SK-N-SH (cell line): ENCODE results near the gene TMEM11. TPM values are rescaled to one million over a fixed set of nuclear protein-coding genes. Genes with fewer than 3 reads are reported as not detected.

Experiments
- CTCF ChIA-PET: fragments of 300-600, 350-600 bp; formaldehyde crosslinking; extraction: SDS; loops from one replicate; lab custom pipeline; 2021; lab: Yijun Ruan, JAX
- POLR2A ChIA-PET: fragments of 350-600 bp; sonication (Branson Sonifier 250); formaldehyde crosslinking; extraction: SDS; loops from one replicate; lab custom pipeline; 2020; ENCODE audit warnings: antibody characterized with exemption, inconsistent platforms; lab: Yijun Ruan, JAX
- DNase-seq: peaks from one replicate; pipeline ENCODE4 v3.0.0; 2012
- H2AFZ ChIP-seq: fragments of 200-600 bp; sonication (generic); 2 replicates; pipeline ENCODE4 v1.8.1; 2016; ENCODE audit warnings: antibody characterized with exemption, mild to moderate bottlenecking, low read depth
- H3F3A ChIP-seq: fragments of 200-600 bp; sonication (generic); replicated peaks from 2 replicates; pipeline ENCODE3; 2016; ENCODE audit warnings: antibody characterized with exemption, mild to moderate bottlenecking; ENCODE audit not compliant: insufficient read depth
- H3K27ac ChIP-seq, 2 experiments: fragments of 200-500 bp in 1 of 2; fragments of 200-600 bp in 1 of 2; sonication (Bioruptor generic) in 1 of 2; sonication (generic), shearing (Covaris generic) in 1 of 2; 2 replicates each; pipeline versions ENCODE4 v1.5.1 to v1.6.1; 2014 to 2016; ENCODE audit warnings: low read depth in 2 of 2, inconsistent platforms in 1 of 2, low read length in 1 of 2, mild to moderate bottlenecking in 1 of 2, mixed read lengths in 1 of 2
- H3K27me3 ChIP-seq: fragments of 200-600 bp; sonication (generic), shearing (Covaris generic); 2 replicates; pipeline ENCODE4 v1.6.1; 2016; ENCODE audit warnings: mixed run types; ENCODE audit not compliant: insufficient read depth
- H3K36me3 ChIP-seq, 2 experiments: fragments of 200-500 bp in 1 of 2; fragments of 200-600 bp in 1 of 2; sonication (Bioruptor generic) in 1 of 2; sonication (generic) in 1 of 2; replicated peaks in 1 of 2; 2 replicates each; pipeline versions ENCODE3 to v1.5.1; 2014 to 2016; ENCODE audit warnings: low read length in 1 of 2, mild to moderate bottlenecking in 1 of 2; ENCODE audit not compliant: insufficient read depth in 2 of 2, control insufficient read depth in 1 of 2
- H3K4me1 ChIP-seq, 2 experiments: fragments of 200-500 bp in 1 of 2; fragments of 200-600 bp in 1 of 2; sonication (Bioruptor generic) in 1 of 2; sonication (generic), shearing (Covaris generic) in 1 of 2; 2 replicates each; pipeline versions ENCODE4 v1.5.1 to v1.6.1; 2014 to 2016; ENCODE audit warnings: low read depth in 1 of 2, low read length in 1 of 2, mixed run types in 1 of 2; ENCODE audit not compliant: insufficient read depth in 2 of 2, control insufficient read depth in 1 of 2
- H3K4me2 ChIP-seq: fragments of 200-600 bp; sonication (generic), shearing (Covaris generic); 2 replicates; pipeline ENCODE4 v1.6.1; 2017; ENCODE audit warnings: mixed run types
- H3K4me3 ChIP-seq, 2 experiments: fragments of 200-500 bp in 1 of 2; fragments of 200-600 bp in 1 of 2; sonication (Bioruptor generic) in 1 of 2; sonication (generic), shearing (Covaris generic) in 1 of 2; 2 replicates each; pipeline versions ENCODE4 v1.5.1 to v1.8.1; 2014 to 2016; ENCODE audit warnings: low read depth in 2 of 2, inconsistent platforms in 1 of 2, low read length in 1 of 2, mild to moderate bottlenecking in 1 of 2, mixed read lengths in 1 of 2, moderate library complexity in 1 of 2
- H3K79me2 ChIP-seq: fragments of 200-600 bp; sonication (generic); 2 replicates; pipeline ENCODE4 v1.8.1; 2017; ENCODE audit warnings: mild to moderate bottlenecking; ENCODE audit not compliant: insufficient read depth
- H3K9ac ChIP-seq: fragments of 200-600 bp; sonication (generic); 2 replicates; pipeline ENCODE4 v1.6.1; 2017; ENCODE audit warnings: mixed run types
- H3K9me2 ChIP-seq: fragments of 200-600 bp; sonication (generic); 2 replicates; pipeline ENCODE4 v1.6.1; 2017; ENCODE audit warnings: mixed run types
- H3K9me3 ChIP-seq: fragments of 200-600 bp; sonication (generic); 2 replicates; pipeline ENCODE4 v1.6.1; 2017; ENCODE audit warnings: mixed run types, mild to moderate bottlenecking, moderate library complexity
- H4K20me1 ChIP-seq: fragments of 200-600 bp; sonication (generic); 2 replicates; pipeline ENCODE4 v1.6.1; 2017; ENCODE audit warnings: mild to moderate bottlenecking, mixed run types; ENCODE audit not compliant: insufficient read depth
- CHD2 ChIP-seq: fragments of 150-350 bp; IDR thresholded peaks from 2 replicates; pipeline ENCODE4 v1.6.1; 2018; ENCODE audit warnings: low read length; ENCODE audit not compliant: partially characterized antibody
- EP300 ChIP-seq, 2 experiments: IDR thresholded peaks; 2 replicates each; pipeline versions ENCODE4 v1.4.0 to v1.6.1; 2012; ENCODE audit warnings: borderline replicate concordance in 1 of 2, low read depth in 1 of 2, low read length in 1 of 2
- FOSL2 ChIP-seq: IDR thresholded peaks from 2 replicates; pipeline ENCODE4 v1.4.0; 2012; ENCODE audit warnings: low read depth, mild to moderate bottlenecking, moderate library complexity, borderline replicate concordance
- FOXJ3 ChIP-seq: sonication (generic); formaldehyde crosslinking; IDR thresholded peaks from 2 replicates; pipeline ENCODE4 v1.5.1; 2020; ENCODE audit warnings: mild to moderate bottlenecking, missing genetic modification reagents
- GABPA ChIP-seq: IDR thresholded peaks from 2 replicates; pipeline ENCODE4 v1.4.0; 2012; ENCODE audit warnings: low read depth, mild to moderate bottlenecking
- GATA2 ChIP-seq: sonication (generic); formaldehyde crosslinking; IDR thresholded peaks from 2 replicates; pipeline ENCODE4 v1.5.0; 2020; ENCODE audit warnings: mild to moderate bottlenecking, missing genetic modification reagents
- JUND ChIP-seq: IDR thresholded peaks from 2 replicates; pipeline ENCODE4 v1.4.0; 2012
- MXI1 ChIP-seq: IDR thresholded peaks from 2 replicates; pipeline ENCODE4 v1.6.1; 2012; ENCODE audit warnings: mild to moderate bottlenecking, low read depth, low read length, improper control_type of control experiment
- NFIC ChIP-seq: IDR thresholded peaks from 2 replicates; pipeline ENCODE4 v1.4.0; 2012; ENCODE audit warnings: borderline replicate concordance
- NRF1 ChIP-seq: IDR thresholded peaks from 2 replicates; pipeline ENCODE4 v1.6.1; 2012; ENCODE audit warnings: low read depth, mild to moderate bottlenecking, low read length
- POLR2AphosphoS5 ChIP-seq: IDR thresholded peaks from 2 replicates; pipeline ENCODE4 v1.6.1; 2012; ENCODE audit warnings: low read depth, low read length
- RXRA ChIP-seq: IDR thresholded peaks from 2 replicates; pipeline ENCODE4 v1.4.0; 2012; ENCODE audit warnings: low read depth, mild to moderate bottlenecking, borderline replicate concordance
- SMC3 ChIP-seq: IDR thresholded peaks from 2 replicates; pipeline ENCODE4 v1.6.1; 2012; ENCODE audit warnings: low read depth, low read length, improper control_type of control experiment
- TAF1 ChIP-seq: IDR thresholded peaks from 2 replicates; pipeline ENCODE4 v1.6.1; 2012; ENCODE audit warnings: low read depth, mild to moderate bottlenecking, low read length, moderate library complexity, borderline replicate concordance
- YY1 ChIP-seq: IDR thresholded peaks from 2 replicates; pipeline ENCODE4 v1.4.0; 2012; ENCODE audit warnings: low read depth, mild to moderate bottlenecking
- WGBS: methylation state at CpG from one replicate; pipeline ENCODE4 v1.1.6; 2017; ENCODE audit warnings: low lambda C conversion rate; 5-methylcytosine and 5-hydroxymethylcytosine counted together
- polyA plus RNA-seq, 3 experiments: library from polyadenylated mRNA; depleted of rRNA; stranded (reverse); fragments of >200 nt; gene quantifications; 2 replicates each; pipeline ENCODE4 v1.2.3, GENCODE V29; 2012
- TF ChIP-seq, protein P1 (sequence below): IDR thresholded peaks from 2 replicates; pipeline ENCODE4; 2012
- TF ChIP-seq, protein P2 (sequence below): IDR thresholded peaks from 2 replicates; pipeline ENCODE4 v1.4.0; 2012; ENCODE audit warnings: low read depth, borderline replicate concordance
- TF ChIP-seq, protein P3 (sequence below): fragments of 200-600 bp; sonication (generic); IDR thresholded peaks from 2 replicates; pipeline ENCODE4 v1.6.1; 2017; ENCODE audit warnings: antibody characterized with exemption, mild to moderate bottlenecking, moderate library complexity

The TMEM11 gene
- polyA plus RNA-seq, 1 of the 3 experiments (the other 2 are of a cell fraction): 52.3 TPM

DNA sequence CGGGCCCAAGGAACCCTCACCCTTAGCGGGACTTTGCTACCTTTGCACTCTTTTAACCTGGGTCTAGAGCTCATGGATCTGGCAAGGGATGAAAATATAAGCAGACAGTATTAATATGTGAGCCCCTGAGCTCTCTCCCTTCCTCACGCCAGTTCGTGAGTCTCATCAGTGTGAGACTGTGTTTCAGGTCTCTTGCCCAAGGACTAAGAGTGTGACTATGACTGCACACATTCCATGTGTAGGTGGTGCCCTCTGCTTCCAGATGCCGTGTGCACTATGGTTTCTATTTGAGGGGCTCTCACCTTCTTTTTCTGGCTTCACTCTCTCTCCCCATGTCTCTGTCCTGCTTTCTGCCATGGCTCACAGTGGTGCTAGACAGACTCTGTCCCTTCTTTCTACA lies 46.7 kb downstream of the TMEM11 start:
- Histone ChIP-seq H3K4me3 (no peak overlapping the region), H3K27ac (no peak overlapping the region; a peak in 1 of 4 replicates)
- 82% methylated on average over 5 of the region's 5 CpGs for WGBS

More for the DNA sequence above, 46.7 kb downstream of the TMEM11 start:
- Histone ChIP-seq H3K27me3 (no peaks in the 10 kb centered on the region), H3K9me2 (no peaks in the 10 kb centered on the region), H3K36me3 (no peaks in the 10 kb centered on the region), H3K9me3 (no peaks in the 10 kb centered on the region), H3K79me2 (no peaks in the 10 kb centered on the region), H3K4me1 (peaks cover 0 to 2% of the 10 kb centered on the region in 2 experiments; a peak in 1 of 4 replicates), H3K9ac (no peak overlapping the region), H4K20me1 (no peaks in the 10 kb centered on the region), H2AFZ (no peak overlapping the region), H3F3A (peaks cover 11% of the 10 kb centered on the region), H3K4me2 (no peak overlapping the region)
- ChIA-PET CTCF (interaction anchor here (0.8 kb wide), 1 partner anchor 48 kb away, joined by 5 read pairs; no protein-coding TSS in a partner anchor), POLR2A (no interaction called here)
- no peak for TF ChIP-seq FOXJ3 (CRISPR knock-in tag)
- TF ChIP-seq FOSL2: no peak
- TF ChIP-seq, protein P1, sequence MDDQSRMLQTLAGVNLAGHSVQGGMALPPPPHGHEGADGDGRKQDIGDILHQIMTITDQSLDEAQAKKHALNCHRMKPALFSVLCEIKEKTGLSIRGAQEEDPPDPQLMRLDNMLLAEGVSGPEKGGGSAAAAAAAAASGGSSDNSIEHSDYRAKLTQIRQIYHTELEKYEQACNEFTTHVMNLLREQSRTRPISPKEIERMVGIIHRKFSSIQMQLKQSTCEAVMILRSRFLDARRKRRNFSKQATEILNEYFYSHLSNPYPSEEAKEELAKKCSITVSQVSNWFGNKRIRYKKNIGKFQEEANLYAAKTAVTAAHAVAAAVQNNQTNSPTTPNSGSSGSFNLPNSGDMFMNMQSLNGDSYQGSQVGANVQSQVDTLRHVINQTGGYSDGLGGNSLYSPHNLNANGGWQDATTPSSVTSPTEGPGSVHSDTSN: no peak
- TF ChIP-seq TAF1: no peak
- TF ChIP-seq POLR2AphosphoS5: no peak
- no peak for TF ChIP-seq GATA2
- no peak for TF ChIP-seq GABPA
- TF ChIP-seq, protein P2, sequence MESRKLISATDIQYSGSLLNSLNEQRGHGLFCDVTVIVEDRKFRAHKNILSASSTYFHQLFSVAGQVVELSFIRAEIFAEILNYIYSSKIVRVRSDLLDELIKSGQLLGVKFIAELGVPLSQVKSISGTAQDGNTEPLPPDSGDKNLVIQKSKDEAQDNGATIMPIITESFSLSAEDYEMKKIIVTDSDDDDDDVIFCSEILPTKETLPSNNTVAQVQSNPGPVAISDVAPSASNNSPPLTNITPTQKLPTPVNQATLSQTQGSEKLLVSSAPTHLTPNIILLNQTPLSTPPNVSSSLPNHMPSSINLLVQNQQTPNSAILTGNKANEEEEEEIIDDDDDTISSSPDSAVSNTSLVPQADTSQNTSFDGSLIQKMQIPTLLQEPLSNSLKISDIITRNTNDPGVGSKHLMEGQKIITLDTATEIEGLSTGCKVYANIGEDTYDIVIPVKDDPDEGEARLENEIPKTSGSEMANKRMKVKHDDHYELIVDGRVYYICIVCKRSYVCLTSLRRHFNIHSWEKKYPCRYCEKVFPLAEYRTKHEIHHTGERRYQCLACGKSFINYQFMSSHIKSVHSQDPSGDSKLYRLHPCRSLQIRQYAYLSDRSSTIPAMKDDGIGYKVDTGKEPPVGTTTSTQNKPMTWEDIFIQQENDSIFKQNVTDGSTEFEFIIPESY: no peak
- TF ChIP-seq NRF1: no peak
- no peak for TF ChIP-seq RXRA
- TF ChIP-seq JUND: no peak
- TF ChIP-seq NFIC: no peak
- TF ChIP-seq CHD2: no peak
- TF ChIP-seq EP300 (IDR thresholded peaks at IDR 0.05; ENCODE audit: borderline replicate concordance in 1 of 2, low read depth in 1 of 2, low read length in 1 of 2): no peak
- TF ChIP-seq YY1: no peak
- TF ChIP-seq, protein P3, sequence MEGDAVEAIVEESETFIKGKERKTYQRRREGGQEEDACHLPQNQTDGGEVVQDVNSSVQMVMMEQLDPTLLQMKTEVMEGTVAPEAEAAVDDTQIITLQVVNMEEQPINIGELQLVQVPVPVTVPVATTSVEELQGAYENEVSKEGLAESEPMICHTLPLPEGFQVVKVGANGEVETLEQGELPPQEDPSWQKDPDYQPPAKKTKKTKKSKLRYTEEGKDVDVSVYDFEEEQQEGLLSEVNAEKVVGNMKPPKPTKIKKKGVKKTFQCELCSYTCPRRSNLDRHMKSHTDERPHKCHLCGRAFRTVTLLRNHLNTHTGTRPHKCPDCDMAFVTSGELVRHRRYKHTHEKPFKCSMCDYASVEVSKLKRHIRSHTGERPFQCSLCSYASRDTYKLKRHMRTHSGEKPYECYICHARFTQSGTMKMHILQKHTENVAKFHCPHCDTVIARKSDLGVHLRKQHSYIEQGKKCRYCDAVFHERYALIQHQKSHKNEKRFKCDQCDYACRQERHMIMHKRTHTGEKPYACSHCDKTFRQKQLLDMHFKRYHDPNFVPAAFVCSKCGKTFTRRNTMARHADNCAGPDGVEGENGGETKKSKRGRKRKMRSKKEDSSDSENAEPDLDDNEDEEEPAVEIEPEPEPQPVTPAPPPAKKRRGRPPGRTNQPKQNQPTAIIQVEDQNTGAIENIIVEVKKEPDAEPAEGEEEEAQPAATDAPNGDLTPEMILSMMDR: no peak
- TF ChIP-seq SMC3: no peak
- no peak for TF ChIP-seq MXI1
- DNase-seq: no peak
